Esophagus squamous epithelium (tissue), 5 donors: ENCODE data around the gene CPSF3. TPM values are rescaled to one million over a fixed set of nuclear protein-coding genes. Genes with fewer than 3 reads are reported as not detected.
A peak's percentile ranks its signal among the peaks of the same experiment; 100 is the strongest.

Source experiments
- DNase-seq: peaks from one replicate; lab custom pipeline; 2025; lab: John Stamatoyannopoulos, UW
- H3K27ac ChIP-seq, 4 donors: fragments of 200-600 bp; sonication (generic); one replicate each; pipeline ENCODE4 v1.5.1; 2016 to 2019; ENCODE audit warnings: mild to moderate bottlenecking in 1 of 4
- H3K27me3 ChIP-seq, 4 donors: fragments of 200-600 bp; sonication (generic); 1 replicate in 3 of 4; 2 replicates in 1 of 4; pipeline versions ENCODE4 v1.5.1 to v1.6.0; 2017 to 2021; ENCODE audit warnings: antibody characterized with exemption in 1 of 4
- H3K36me3 ChIP-seq, 3 donors: fragments of 200-600 bp; sonication (generic); one replicate each; pipeline ENCODE4 v1.5.1; 2016 to 2019
- H3K4me1 ChIP-seq, 3 donors: fragments of 200-600 bp; sonication (generic); one replicate each; pipeline ENCODE4 v1.5.1; 2017 to 2019
- H3K4me3 ChIP-seq, 4 donors: fragments of 200-600 bp; sonication (generic); 1 replicate in 3 of 4; 2 replicates in 1 of 4; pipeline ENCODE4 v1.5.1; 2016 to 2019; ENCODE audit warnings: mild to moderate bottlenecking in 2 of 4, moderate library complexity in 1 of 4
- H3K9me3 ChIP-seq, 3 donors: fragments of 200-600 bp; sonication (generic); one replicate each; pipeline ENCODE4 v1.5.1; 2016 to 2019
- POLR2A ChIP-seq, 4 donors: fragments of 450-650 bp; IDR thresholded peaks; one replicate each; pipeline ENCODE4 v1.6.1; 2017; ENCODE audit warnings: antibody characterized with exemption in 4 of 4, mild to moderate bottlenecking in 4 of 4, moderate library complexity in 3 of 4
- WGBS, 2 donors: methylation state at CpG; one replicate each; pipeline ENCODE4 v1.1.5; 2018; 5-methylcytosine and 5-hydroxymethylcytosine counted together
- intact Hi-C: fragments of 100-400 bp; cut with DNase I; formaldehyde crosslinking; loops from one replicate; pipeline ENCODE4 v1.15.0; 2022
- total RNA-seq, 4 donors: library from RNA; depleted of rRNA; stranded (reverse); fragments of >200 nt; gene quantifications; one replicate each; pipeline ENCODE4 v1.1.0, GENCODE V29; 2016
- TF ChIP-seq, protein P1 (sequence below), 6 experiments: fragments of 450-650 bp in 4 of 6; fragments of 200-600 bp in 2 of 6; sonication (generic) in 2 of 6; IDR thresholded peaks; one replicate each; pipeline ENCODE4 v1.5.1; 2016 to 2019; ENCODE audit warnings: antibody characterized with exemption in 6 of 6, mild to moderate bottlenecking in 4 of 6, moderate library complexity in 4 of 6
- donor health status: DM: yes; HTN: yes; CAD: no.

Gene CPSF3
- total RNA-seq, 4 donors from 2014 or later = 20.4 to 27.9 (median 24.0) TPM

DNA sequence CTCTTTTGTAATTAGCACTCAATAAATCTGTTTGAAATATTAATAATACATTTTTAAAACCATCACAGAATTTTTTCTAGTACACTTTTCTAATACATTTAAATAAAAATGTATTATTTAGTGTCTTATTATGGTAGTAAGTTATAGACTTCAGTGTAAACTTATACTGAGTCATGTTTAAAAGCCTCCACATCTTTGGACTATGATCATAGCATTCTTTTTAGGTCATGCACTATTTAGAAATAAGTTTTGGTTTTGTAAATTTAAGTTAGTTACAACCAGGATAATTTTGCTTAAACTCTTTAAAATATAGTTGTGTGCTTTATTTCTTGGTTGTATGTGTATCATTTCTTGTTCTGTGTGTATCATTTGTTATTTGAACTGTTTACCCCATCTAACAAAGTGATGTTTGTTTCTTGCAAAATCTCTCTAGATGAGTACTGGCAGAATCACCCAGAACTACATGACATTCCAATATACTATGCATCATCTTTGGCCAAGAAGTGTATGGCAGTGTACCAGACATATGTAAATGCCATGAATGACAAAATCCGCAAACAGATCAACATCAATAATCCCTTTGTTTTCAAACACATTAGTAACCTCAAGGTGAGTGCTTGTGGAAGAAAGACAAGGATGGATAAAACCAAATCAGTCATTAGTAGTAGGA is 16.7 kb downstream of the CPSF3 start:
- Histone ChIP-seq H3K27ac (peak overlapping the region in 1 of 4 donors; percentile 22), H3K9me3 (no peaks in the 10 kb centered on the region), H3K4me3 (no peak overlapping the region), H3K4me1 (no peaks in the 10 kb centered on the region), H3K36me3 (peaks cover 0 to 99% (median 24%) of the 10 kb centered on the region in 3 donors), H3K27me3 (no peaks in the 10 kb centered on the region)
- no peak for DNase-seq
- no peak for TF ChIP-seq POLR2A (IDR thresholded peaks at IDR 0.05)
- TF ChIP-seq, protein P1, sequence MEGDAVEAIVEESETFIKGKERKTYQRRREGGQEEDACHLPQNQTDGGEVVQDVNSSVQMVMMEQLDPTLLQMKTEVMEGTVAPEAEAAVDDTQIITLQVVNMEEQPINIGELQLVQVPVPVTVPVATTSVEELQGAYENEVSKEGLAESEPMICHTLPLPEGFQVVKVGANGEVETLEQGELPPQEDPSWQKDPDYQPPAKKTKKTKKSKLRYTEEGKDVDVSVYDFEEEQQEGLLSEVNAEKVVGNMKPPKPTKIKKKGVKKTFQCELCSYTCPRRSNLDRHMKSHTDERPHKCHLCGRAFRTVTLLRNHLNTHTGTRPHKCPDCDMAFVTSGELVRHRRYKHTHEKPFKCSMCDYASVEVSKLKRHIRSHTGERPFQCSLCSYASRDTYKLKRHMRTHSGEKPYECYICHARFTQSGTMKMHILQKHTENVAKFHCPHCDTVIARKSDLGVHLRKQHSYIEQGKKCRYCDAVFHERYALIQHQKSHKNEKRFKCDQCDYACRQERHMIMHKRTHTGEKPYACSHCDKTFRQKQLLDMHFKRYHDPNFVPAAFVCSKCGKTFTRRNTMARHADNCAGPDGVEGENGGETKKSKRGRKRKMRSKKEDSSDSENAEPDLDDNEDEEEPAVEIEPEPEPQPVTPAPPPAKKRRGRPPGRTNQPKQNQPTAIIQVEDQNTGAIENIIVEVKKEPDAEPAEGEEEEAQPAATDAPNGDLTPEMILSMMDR (IDR thresholded peaks at IDR 0.05) = no peak
- intact Hi-C loops = no loop called here
- 70 to 93% methylated on average over 1 of the region's 1 CpG for WGBS, 2 donors

DNA sequence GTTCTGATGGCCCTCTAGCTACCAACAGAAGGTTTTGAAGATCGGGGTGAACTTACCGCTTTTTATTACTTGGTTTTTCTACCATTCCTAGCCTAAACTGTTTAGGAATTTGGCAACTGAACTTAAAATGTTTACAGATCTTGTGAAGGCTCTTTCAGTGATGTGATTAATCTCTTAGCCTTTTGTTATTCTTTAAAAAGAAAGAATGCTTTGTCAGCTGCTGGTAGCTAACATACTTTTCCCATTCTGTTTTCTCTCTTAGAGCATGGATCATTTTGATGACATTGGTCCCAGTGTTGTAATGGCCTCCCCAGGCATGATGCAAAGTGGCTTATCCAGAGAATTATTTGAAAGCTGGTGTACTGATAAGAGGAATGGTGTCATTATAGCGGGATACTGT is 18.1 kb downstream of the CPSF3 start:
- TF ChIP-seq, protein P1 (IDR thresholded peaks at IDR 0.05) = no peak
- no peak for TF ChIP-seq POLR2A (IDR thresholded peaks at IDR 0.05)
- peaks cover 0 to 99% (median 31%) of the 10 kb centered on the region in 3 donors for H3K36me3 ChIP-seq
- H3K9me3 ChIP-seq = no peaks in the 10 kb centered on the region
- H3K27me3 ChIP-seq = no peaks in the 10 kb centered on the region
- 48 to 58% methylated on average over 3 of the region's 3 CpGs for WGBS, 2 donors
- DNase-seq = no peak
- H3K27ac ChIP-seq = no peak overlapping the region
- no peak overlapping the region for H3K4me3 ChIP-seq
- no peaks in the 10 kb centered on the region for H3K4me1 ChIP-seq
- intact Hi-C loops = no loop called here

GRCh38 chr2:9443526-9443925 is 20.1 kb downstream of the CPSF3 start:
- H3K27me3 ChIP-seq = no peaks in the 10 kb centered on the region
- no peak overlapping the region for H3K4me3 ChIP-seq
- TF ChIP-seq, protein P1 (IDR thresholded peaks at IDR 0.05) = no peak
- TF ChIP-seq POLR2A (IDR thresholded peaks at IDR 0.05) = no peak
- intact Hi-C loops = no loop called here
- H3K36me3 ChIP-seq = peaks cover 0 to 99% (median 31%) of the 10 kb centered on the region in 3 donors
- no peak overlapping the region for H3K27ac ChIP-seq
- 85 to 91% methylated on average over 5 of the region's 5 CpGs for WGBS, 2 donors
- no peaks in the 10 kb centered on the region for H3K4me1 ChIP-seq
- no peaks in the 10 kb centered on the region for H3K9me3 ChIP-seq
- DNase-seq = no peak

- H3K36me3 ChIP-seq = peaks cover 0 to 100% (median 31%) of the 10 kb centered on the region in 3 donors
- TF ChIP-seq, protein P1 (IDR thresholded peaks at IDR 0.05) = no peak
- no peak for TF ChIP-seq POLR2A (IDR thresholded peaks at IDR 0.05)
- no peaks in the 10 kb centered on the region for H3K27me3 ChIP-seq
- H3K27ac ChIP-seq = no peak overlapping the region
- intact Hi-C loops = no loop called here
- no peaks in the 10 kb centered on the region for H3K4me1 ChIP-seq
- no peak overlapping the region for H3K4me3 ChIP-seq
- 67 to 76% methylated on average over 7 of the region's 7 CpGs for WGBS, 2 donors
- no peak for DNase-seq
- no peaks in the 10 kb centered on the region for H3K9me3 ChIP-seq
Measured at GRCh38 chr2:9445089-9445488, 21.6 kb downstream of the CPSF3 start.

DNA sequence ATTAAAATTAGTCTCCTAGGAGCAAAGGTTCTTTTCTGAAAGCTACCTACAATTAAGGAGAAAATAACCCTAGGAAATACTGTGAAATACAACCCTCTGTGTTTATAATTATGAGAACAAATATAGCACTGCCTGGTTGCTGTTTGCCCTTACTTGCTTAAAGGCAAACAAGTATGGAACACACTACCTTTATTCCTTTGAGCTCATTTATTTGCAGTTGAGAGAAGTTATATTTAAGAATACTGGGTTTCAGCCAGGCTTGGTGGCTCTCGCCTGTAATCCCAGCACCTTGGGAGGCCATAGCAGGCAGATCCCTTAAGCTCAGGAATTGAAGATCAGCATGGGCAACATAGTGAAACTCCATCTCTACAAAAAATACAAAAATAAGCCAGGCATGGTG is 27.8 kb downstream of the CPSF3 start:
- WGBS, 2 donors = 100% methylated on average over 1 of the region's 1 CpG; no CpG with 5 or more reads in 1 of the 2 donors
- H3K27ac ChIP-seq = no peak overlapping the region
- intact Hi-C loops = no loop called here
- no peaks in the 10 kb centered on the region for H3K9me3 ChIP-seq
- no peak for DNase-seq
- H3K4me1 ChIP-seq = no peaks in the 10 kb centered on the region
- H3K36me3 ChIP-seq = peaks cover 0 to 97% (median 0%) of the 10 kb centered on the region in 3 donors
- TF ChIP-seq, protein P1 (IDR thresholded peaks at IDR 0.05) = no peak
- TF ChIP-seq POLR2A (IDR thresholded peaks at IDR 0.05) = no peak
- no peaks in the 10 kb centered on the region for H3K27me3 ChIP-seq
- no peak overlapping the region for H3K4me3 ChIP-seq
